DMS 273 (cell line): Measurements from ENCODE around the gene RAB40C.
A peak's percentile ranks its signal among the peaks of the same experiment; 100 is the strongest.

Experiments
- DNase-seq: peaks from one replicate; lab custom pipeline; 2025; ENCODE audit not compliant: unreplicated experiment; lab: John Stamatoyannopoulos, UW

RAB40C gene

DNA sequence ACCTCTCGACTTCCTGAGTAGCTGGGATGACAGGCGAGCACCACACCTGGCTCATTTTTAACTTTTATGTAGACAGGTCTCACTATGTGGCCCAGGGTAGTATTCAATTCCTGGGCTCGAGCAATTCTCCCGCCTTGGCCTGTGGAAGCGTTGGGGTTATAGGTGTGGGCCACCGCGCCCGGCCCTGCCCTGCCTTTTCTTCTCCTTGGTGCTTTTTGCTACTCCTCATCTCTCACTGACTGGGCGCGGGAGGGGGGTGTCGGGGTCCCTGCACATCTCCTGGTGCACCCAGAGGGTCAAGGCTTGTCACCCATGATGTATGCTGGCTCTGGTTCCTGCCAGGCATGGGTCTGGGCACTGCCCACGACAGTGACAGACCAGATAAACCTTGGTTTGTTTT lies 54.7 kb downstream of the RAB40C start:
- DNase-seq: no peak

DNA sequence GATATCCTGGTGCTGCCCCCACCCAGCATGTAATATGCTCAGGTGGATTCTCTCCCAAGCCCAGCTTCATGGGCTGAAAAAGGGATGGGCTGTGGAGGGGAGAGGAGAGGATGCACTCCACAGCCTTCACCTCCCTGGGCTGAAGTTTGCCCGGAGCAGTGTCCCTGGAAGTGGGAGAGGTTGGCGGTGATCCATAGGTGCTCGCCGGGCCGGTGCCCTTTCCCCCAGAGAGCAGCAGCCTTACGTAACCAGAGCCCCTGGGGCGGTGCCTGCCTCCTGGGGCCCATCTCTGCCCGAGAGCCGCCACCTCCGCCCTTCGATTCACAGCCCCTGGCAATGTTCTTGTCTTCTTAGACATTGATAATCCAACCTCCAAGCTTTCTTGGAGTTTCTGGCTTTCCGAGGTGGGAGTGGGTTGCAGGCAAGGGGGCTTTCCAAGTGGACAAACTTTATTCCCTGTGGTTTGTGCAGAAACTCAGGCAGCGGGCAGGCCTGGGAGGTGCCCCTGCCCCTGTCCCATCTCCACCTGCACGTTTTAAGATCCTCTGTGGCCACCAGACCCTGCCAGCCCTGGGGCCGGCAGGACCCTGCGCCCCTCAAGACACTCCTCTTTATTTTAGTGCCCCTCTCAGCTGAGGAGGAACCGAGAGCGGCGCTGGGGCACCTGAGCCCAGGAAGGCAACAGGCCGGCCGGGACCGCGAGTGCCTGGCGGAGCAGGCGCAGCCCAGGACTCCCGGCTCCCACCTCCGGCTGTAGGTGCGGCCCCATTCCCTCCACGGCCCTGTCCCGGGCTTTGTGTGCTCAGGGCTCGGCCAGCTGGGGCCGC lies 56.2 kb downstream of the RAB40C start:
- no peak for DNase-seq

DNA sequence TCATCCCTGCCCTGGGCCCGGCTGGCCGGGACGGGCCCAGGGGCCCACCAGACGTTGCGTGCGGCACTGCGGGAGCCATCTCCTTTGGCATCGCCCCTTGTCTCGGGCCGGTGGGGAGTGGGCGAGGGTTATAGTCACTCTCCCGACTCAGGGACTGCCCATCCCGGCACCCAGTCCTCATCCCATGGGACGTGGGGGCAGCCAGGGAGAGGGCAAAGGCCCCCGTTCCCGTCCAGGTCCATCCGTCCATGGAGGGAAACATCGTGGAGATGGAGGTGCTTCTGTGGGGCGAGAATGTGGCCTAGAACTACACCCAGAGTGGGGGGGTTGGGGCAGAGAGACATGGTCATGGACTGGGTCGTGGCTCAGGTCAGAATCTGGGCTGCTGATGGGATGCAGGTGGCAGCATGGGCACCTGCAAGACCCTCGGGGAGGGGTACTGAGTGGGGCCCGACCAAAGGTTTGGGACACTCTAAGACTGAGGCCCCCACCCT lies 56.9 kb downstream of the RAB40C start:
- no peak for DNase-seq

DNA sequence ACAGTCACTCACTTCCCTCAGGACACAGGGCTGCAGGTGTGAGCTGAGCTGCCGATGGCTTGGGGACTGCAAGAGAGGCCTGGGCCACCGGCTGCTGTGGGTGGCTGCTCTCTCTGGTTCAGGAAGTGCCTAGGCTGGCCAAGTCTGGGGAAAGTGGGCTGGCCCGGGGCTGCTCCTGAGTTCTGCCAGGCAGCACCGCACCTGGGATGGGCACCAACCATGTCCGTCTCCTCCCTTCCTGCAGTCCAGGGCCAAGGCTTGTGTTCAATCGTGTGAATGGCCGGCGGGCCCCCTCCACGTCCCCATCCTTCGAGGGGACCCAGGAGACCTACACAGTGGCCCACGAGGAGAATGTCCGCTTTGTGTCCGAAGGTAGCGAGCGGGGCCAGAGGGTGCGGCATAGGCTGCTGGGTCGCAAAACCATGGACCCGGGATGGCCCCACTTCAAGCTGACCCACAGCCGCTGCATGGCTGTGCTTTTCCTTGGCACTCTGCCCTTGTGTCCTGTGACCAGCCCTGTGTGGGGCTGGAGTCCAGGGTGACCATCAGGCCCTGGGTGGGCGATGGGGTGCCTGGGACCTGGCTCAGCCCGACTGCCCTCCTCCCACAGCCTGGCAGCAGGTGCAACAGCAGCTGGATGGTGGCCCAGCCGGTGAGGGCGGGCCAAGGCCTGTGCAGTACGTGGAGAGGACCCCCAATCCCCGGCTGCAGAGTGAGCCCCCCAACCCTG lies 57.5 kb downstream of the RAB40C start:
- DNase-seq: no peak

DNA sequence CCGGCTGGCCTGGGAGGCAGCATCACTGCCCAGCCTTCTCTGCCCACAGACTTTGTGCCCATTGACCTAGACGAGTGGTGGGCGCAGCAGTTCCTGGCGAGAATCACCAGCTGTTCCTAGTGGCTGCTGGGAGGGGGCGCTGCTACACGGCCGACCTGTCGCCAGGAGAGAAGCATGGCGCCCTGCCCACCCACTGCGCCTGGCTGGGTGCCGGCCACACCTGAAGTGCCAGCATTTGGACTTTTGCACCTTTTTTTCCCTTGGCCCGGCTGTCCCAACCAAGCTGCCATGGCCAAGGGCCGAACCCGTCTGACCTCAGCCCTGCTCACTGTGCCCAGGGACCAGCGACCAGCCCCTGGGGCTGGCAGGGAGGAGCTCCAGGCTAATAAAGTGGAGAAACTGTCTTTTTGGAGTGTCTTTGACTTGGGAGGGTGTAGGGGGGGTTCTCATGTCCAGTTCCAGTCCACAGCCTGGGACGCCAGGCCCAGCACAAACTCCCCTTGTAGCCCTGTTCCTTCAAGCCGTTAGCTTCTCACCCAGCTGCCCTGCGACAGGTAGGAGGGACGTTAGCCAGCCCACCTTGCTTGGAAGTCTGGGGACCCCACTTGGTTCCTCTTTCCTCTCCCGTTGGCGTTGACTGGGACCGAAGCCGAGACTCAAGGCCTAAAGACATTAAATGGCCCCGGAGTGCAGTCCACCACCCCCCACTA lies 58.4 kb downstream of the RAB40C start:
- DNase-seq: peak; percentile 77

DNA sequence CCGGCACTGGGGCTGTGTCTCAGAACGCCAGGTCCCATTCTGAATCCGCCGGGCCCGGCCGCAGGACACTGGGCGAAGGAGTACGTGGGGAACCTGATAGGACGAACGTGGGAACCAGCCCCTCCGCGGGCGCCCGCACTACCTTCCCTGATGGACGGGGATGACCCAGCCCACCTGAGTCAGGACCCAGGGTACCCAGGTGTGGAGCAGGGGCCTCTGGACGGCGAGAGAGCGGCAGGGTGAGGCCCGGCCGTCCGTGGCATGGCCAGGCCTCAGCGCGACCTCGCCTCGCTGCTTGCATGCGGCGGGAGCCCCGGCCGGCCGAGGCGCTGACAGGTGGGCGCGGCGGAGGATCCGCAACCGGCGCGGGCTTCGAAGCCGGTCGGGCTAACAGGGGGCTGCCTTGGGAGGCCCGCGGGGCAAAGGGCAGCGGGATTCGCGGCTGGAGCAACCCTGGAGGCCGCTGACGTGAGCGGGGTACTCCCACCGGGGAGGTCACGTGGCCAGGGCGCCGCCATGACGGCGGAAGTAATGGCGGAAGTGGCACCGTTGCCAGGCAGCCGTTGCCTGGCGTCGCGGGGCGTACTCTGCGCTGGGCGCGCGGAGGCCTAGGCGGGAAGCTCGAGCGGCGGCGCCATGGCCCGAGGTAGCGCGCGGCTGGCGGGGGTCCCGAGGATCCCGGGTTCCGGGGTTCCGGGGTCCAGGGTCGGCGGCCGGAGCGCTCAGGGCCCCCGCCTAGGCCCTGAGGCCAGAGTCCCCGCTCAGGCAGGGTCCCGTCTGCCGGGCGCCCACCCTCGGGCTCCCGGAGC lies 59.1 kb downstream of the RAB40C start, which contains the start of gene WDR90:
WDR90 (plus strand) TSS at position 585 of the 809 bp plus-strand sequence; CDS start at position 637, 52 bp downstream.
- DNase-seq: peak; percentile 98

DNA sequence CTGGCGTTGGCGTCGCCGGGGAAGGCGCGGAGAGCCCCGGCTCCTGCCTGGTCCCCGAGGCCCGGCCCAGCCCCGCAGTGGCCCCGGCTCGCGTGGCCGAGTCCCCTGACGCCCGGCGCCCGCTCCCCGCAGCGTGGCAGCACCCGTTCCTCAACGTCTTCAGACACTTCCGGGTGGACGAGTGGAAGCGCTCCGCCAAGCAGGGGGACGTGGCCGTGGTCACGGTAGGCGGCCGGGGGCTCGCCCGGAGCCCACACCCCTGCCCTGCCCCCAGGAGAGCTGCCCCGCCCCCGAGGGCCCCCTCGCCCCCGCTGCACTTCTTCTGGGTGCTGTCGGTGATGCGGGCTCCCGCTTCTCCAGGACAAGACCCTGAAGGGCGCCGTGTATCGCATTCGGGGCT lies 59.8 kb downstream of the RAB40C start:
- DNase-seq: no peak

DNA sequence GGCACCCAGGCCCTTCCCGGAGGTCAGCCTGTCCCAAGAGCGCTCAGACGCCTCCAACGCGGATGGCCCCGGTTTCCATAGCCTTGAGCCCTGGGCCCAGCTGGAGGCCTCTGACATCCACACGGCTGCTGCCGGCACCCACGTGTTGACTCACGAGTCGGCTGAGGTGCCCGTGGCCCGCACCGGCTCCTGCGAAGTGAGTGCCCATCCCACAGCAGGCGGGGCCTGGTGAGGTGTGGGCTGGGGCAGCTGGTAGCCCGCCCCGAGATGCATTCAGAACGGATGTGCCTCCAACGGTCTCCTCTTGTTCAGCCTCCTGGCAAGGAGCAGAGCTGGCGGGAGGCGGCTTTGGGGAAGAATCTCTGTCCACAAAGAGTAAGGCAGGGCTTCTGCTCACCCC lies 62.0 kb downstream of the RAB40C start:
- DNase-seq: peak; percentile 51

DNA sequence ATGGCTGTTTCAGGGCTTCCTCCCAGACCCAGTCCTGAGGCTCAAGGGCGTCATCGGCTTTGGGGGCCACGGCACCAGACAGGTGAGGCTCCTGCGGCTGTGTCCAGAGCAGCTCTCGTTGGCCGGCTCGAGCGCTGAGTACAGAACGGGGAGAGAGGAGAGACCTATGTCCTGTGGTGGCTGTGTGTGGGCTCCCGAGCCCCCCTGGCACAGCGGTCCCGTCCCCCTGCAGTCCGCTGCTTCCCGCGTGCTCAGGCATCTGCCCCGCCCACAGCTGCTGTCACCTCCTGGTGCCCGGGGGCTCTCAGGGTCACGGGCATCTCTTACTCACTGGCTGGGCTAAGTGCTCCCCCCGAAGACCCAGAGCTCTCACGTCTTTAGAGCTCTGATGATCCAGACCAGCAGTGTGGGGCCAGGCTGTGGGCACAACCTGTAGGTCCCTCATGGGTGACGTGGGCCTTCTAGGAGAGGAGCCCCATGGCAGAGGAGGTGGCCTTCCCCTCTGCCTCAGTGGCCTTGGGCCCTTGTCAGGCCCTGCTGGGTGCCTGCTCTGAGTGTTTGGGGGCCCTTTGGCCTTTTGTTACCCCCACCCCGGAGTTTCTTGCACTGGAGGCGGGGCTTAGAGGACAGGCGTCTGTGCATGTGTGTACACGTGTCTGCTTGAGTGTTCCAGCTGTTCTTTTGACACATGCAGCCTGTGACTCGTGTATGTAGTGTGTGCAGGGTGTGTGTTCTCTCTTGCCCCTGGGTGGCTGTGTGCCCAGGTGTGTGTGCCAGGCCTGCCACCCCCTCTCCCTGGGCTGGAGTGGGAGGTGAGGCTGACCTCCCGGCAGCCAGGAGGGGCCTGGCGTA lies 62.8 kb downstream of the RAB40C start:
- DNase-seq: no peak

DNA sequence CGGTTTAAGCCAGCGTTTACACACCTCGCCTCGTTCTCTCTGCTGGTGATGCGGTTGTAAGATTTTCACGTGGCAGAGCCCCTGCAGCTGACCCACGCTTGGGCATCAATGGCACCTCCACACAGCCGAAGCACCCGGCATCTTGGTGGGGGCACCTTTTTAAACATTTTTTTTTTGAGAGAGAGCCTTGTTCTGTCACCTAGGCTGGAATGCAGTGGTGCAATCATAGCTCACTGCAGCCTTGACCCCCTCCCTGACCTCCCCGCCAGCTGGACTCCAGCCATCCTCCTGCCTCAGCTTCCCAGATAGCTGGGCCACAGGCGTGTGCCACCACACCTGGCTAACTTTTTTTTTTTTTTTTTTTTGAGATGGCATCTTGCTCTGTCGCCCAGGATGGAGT lies 64.2 kb downstream of the RAB40C start:
- no peak for DNase-seq

DNA sequence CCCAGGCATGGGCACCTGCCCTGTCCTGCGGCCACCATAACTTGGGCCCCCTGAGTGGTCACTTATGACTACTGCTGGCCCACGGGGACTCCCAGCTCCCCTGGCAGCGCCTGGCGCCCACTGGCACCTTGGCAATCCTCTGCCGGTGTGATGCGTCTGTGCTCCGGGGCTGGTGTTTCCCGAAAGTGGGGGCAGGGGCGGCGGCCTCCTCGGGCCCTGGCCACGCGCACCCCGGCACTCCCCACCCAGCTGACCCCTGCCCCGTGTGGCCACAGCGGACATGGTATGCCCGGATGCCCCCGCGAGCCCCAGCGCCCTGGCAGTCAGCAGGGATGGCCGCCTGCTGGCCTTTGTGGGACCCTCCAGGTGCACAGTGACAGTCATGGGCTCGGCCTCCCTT lies 67.6 kb downstream of the RAB40C start:
- DNase-seq: no peak

DNA sequence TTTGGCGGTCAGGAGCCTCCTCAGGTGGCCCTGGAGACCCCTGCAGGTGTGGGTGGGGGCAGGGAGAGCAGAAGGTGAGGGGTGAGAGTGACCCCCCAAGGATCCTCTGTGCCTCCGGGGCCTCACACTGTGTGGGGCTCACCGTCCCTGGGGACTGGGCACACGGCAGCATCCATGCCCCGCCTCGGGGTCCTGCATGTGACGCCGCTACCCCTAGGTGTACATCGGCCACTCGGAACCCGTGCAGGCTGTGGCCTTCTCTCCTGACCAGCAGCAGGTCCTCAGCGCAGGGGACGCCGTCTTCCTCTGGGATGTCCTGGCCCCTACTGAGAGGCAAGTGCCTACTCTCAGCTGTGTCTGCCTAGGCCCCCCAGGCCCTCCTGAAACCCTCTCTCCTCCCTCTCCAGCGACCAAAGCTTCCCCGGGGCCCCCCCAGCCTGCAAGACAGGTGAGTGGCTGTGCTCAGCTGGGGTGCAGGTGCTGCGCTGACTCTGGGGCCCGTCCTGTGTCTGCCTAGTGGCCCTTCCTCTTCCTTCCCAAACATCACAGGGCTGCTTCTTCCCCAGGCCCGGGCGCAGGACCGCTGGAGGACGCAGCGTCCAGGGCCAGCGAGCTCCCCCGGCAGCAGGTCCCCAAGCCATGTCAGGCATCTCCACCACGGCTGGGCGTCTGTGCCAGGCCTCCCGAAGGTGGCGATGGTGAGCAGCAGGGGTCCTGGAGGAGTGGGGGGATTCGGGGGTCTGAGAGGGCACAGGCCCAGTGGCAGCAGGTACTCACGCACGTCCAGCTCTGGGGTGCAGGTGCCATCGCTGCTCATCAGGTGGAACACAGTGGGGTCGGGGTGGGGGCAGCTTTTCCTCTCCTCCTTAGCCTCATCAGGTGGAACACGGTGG lies 69.1 kb downstream of the RAB40C start:
- no peak for DNase-seq

DNA sequence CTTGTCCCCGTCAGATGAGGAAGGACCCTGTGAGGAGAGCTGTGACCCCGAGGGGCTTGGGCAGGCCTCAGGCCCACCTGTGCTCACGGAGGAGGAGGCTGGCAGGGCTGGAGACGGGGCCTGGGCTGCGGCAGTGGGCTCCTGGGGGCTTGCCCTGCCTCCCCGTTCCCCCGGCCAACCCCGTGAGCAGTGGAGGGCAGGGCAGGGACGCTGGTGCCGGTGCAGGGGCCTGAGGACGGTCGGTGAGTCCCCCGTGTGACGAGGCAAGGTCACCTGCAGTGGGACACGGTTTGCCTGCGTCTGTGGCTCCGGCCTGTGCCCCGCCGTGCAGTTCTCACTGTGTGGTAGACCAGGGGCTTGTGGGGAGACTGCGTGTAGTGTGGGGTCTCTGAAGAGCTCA lies 69.8 kb downstream of the RAB40C start:
- no peak for DNase-seq

DNA sequence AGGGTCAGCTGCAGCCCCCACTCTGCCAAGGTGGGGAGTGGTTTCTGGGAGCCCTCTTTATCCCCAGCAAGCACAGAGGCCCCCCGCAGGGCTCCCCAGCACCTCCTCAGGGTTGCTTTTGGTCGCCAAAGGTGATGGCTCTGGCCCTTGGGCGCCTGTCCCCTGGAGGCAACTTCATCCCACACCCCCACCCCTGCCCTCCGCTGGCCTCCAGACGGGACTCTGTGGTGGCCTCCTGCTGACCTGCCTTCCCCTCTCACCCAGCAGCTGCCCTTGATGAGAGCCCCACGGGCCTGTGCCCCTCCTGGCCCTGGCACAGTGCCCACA lies 70.2 kb downstream of the RAB40C start:
- no peak for DNase-seq

DNA sequence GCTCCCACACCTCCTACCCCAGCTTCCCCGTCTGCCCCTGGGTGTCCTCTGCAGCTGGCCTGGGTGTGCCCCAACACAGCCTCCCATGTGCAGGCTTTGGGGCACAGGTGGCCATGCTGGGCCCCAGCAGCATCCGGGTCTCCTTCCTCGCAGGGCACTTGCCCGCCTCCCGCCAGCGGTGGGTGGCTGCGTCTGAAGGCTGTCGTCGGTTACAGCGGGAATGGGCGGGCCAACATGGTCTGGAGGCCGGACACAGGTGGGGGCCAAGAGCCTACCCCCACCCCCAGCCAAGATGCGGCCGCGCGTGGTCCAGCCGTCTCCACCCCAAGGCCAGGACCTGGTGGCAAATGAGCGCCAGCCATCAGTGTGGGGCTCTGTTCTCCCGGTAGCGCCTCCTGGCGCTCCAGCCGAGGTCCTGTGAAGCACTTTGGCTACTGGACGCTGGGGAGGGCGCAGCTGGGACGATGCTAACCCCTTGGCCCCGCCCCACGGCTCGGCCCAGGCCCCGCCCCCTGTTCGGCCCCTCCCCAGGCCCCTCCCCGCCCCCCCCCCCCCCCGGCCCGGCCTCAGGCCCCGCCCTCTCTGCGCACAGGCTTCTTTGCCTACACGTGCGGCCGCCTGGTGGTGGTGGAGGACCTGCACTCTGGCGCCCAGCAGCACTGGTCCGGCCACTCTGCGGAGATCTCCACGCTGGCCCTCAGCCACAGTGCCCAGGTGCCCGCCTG lies 70.8 kb downstream of the RAB40C start:
- peak; percentile 43 for DNase-seq

DNA sequence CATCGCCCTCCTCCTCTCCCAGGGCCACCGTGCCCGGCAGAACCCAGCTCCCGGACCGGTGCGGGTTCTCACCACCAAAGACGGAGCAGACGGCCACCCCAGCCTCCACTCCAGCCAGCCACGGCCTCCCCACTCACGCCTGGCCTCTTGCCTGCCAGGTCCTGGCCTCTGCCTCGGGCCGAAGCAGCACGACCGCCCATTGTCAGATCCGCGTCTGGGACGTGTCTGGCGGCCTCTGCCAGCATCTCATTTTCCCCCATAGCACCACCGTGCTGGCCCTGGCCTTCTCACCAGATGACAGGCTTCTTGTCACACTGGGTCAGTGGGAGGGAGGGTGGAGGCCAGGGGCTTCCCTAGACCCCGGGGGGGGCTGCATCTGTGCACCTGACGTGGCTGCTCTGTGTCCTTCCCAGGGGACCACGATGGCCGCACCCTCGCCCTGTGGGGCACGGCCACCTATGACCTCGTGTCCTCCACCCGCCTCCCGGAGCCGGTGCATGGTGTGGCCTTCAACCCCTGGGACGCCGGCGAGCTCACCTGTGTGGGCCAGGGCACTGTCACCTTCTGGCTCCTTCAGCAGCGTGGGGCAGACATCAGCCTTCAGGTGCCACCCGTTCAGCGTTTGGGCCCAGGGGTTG lies 71.4 kb downstream of the RAB40C start:
- DNase-seq: no peak

DNA sequence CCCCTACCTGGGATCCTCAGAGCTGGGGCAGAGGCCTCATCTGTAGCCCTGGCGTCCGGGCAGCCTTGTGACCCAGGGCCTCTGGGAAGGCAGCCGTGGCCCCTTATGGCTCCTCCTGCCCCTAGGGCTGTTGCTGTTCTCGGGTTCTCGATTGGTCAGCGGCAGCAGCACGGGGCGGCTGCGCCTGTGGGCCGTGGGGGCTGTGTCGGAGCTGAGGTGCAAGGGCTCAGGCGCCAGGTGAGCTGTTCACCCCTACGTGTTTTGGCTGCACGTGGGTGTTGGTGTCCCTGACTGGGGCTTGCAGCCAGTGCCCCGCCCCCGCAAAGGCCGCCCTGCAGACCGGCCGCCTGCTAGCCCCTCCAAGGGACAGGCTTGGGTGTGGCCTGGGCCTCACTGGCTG lies 72.2 kb downstream of the RAB40C start:
- no peak for DNase-seq

DNA sequence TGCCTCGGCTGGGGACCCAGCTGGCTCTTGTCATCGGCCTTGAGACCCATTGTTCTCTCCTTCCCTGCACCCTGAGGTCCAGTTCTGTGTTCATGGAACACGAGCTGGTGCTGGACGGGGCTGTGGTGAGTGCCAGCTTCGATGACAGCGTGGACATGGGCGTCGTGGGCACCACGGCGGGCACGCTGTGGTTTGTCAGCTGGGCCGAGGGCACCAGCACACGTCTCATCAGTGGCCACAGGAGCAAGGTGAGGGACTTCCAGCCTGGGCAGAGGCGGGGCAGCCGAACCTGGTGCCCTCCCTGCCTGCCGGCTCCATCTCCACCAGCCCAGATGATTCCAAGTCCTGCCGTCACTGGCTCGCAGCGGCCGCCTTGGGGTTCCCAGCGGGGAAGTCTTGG lies 72.7 kb downstream of the RAB40C start:
- no peak for DNase-seq
